Liver (tissue), 9 donors: ENCODE data around the gene ENTR1. TPM values are rescaled to one million over a fixed set of nuclear protein-coding genes. Genes with fewer than 3 reads are reported as not detected.

Experiments
- DNase-seq: peaks from one replicate; pipeline ENCODE4 v3.0.0-alpha.2; 2017; ENCODE audit warnings: low spot score
- H3K27ac ChIP-seq, 2 donors: one replicate each; pipeline ENCODE4 v1.7.0; 2013; ENCODE audit warnings: inconsistent platforms in 2 of 2, low read length in 2 of 2, control low read depth in 1 of 2, low read depth in 1 of 2, mild to moderate bottlenecking in 1 of 2
- H3K27me3 ChIP-seq, 4 donors: one replicate each; pipeline versions ENCODE4 v1.6.1 to v1.7.0; 2013; ENCODE audit warnings: low read length in 3 of 4, inconsistent platforms in 1 of 4, mild to moderate bottlenecking in 1 of 4, moderate library complexity in 1 of 4; ENCODE audit not compliant: control insufficient read depth in 4 of 4, insufficient read depth in 4 of 4
- H3K36me3 ChIP-seq, 4 donors: one replicate each; pipeline versions ENCODE4 v1.6.1 to v1.7.0; 2013; ENCODE audit warnings: low read length in 3 of 4, mild to moderate bottlenecking in 3 of 4, low read depth in 1 of 4, moderate library complexity in 1 of 4; ENCODE audit not compliant: control insufficient read depth in 4 of 4, insufficient read depth in 3 of 4
- H3K4me1 ChIP-seq, 4 donors: one replicate each; pipeline versions ENCODE4 v1.6.1 to v1.7.0; 2013; ENCODE audit warnings: low read length in 3 of 4, mild to moderate bottlenecking in 3 of 4, moderate library complexity in 1 of 4; ENCODE audit not compliant: control insufficient read depth in 4 of 4, insufficient read depth in 4 of 4
- H3K4me3 ChIP-seq, 3 donors: one replicate each; pipeline versions ENCODE4 v1.6.1 to v1.7.0; 2013; ENCODE audit warnings: low read length in 3 of 3, control low read depth in 1 of 3, low read depth in 1 of 3, mild to moderate bottlenecking in 1 of 3
- H3K9ac ChIP-seq, 2 donors: one replicate each; pipeline ENCODE4 v1.7.0; 2013; ENCODE audit warnings: low read length in 2 of 2, mild to moderate bottlenecking in 2 of 2, moderate library complexity in 2 of 2, control low read depth in 1 of 2, low read depth in 1 of 2
- H3K9me3 ChIP-seq, 4 donors: one replicate each; pipeline versions ENCODE4 v1.6.1 to v1.7.0; 2013; ENCODE audit warnings: low read length in 3 of 4; ENCODE audit not compliant: control insufficient read depth in 4 of 4
- CTCF ChIP-seq: fragments of 150-350 bp; IDR thresholded peaks from 2 replicates; pipeline ENCODE4 v1.5.1; 2017; ENCODE audit warnings: improper control_type of control experiment, low read depth, low read length; ENCODE audit not compliant: missing input control
- EGR1 ChIP-seq, 2 donors: IDR thresholded peaks; 2 replicates each; pipeline ENCODE4 v1.6.1; 2016 to 2018; ENCODE audit warnings: antibody characterized with exemption in 2 of 2, low read depth in 2 of 2
- FOXA1 ChIP-seq: IDR thresholded peaks from 2 replicates; pipeline ENCODE4 v1.6.1; 2016; ENCODE audit warnings: antibody characterized with exemption
- GABPA ChIP-seq, 2 donors: IDR thresholded peaks in 1 of 2; conservative IDR thresholded peaks in 1 of 2; 2 replicates each; pipeline ENCODE4 v1.6.1; 2016; ENCODE audit warnings: antibody characterized with exemption in 2 of 2, mild to moderate bottlenecking in 1 of 2, moderate library complexity in 1 of 2
- HNF4A ChIP-seq, 2 donors: conservative IDR thresholded peaks; 2 replicates each; pipeline ENCODE4 v1.6.1; 2016; ENCODE audit warnings: antibody characterized with exemption in 2 of 2, mild to moderate bottlenecking in 2 of 2
- JUND ChIP-seq, 2 donors: IDR thresholded peaks; 2 replicates each; pipeline ENCODE4 v1.6.1; 2016; ENCODE audit warnings: antibody characterized with exemption in 2 of 2
- NR2F2 ChIP-seq: IDR thresholded peaks from 2 replicates; pipeline ENCODE4 v1.6.1; 2016; ENCODE audit warnings: antibody characterized with exemption
- RAD21 ChIP-seq, 2 donors: IDR thresholded peaks; 2 replicates each; pipeline ENCODE4 v1.6.1; 2016; ENCODE audit warnings: antibody characterized with exemption in 2 of 2, mild to moderate bottlenecking in 2 of 2
- RXRA ChIP-seq, 2 donors: IDR thresholded peaks; 2 replicates each; pipeline ENCODE4 v1.6.1; 2017 to 2018; ENCODE audit warnings: antibody characterized with exemption in 2 of 2, mild to moderate bottlenecking in 1 of 2
- TAF1 ChIP-seq: conservative IDR thresholded peaks from 2 replicates; pipeline ENCODE4 v1.6.1; 2016; ENCODE audit warnings: antibody characterized with exemption, mild to moderate bottlenecking
- YY1 ChIP-seq: IDR thresholded peaks from 2 replicates; pipeline ENCODE4 v1.6.1; 2016; ENCODE audit warnings: antibody characterized with exemption, mild to moderate bottlenecking
- ZBTB33 ChIP-seq: IDR thresholded peaks from 2 replicates; pipeline ENCODE4 v1.6.1; 2016; ENCODE audit warnings: antibody characterized with exemption
- WGBS: extraction: QIAGEN DNeasy Blood & Tissue Kit; methylation state at CpG from one replicate; pipeline ENCODE4 v1.1.7; 2013; 5-methylcytosine and 5-hydroxymethylcytosine counted together
- polyA plus RNA-seq, 2 donors: library from polyadenylated mRNA; stranded (reverse) in 1 of 2; unstranded in 1 of 2; fragments of 200-250 nt in 1 of 2; fragments of >200 nt in 1 of 2; fragmentation: Nextera tagmentation in 1 of 2; extraction: Ambion mirVana in 1 of 2; gene quantifications; one replicate each; pipeline versions ENCODE4 v1.2.1 to v1.2.3, GENCODE V29; 2013 to 2015
- total RNA-seq, 2 donors: library from RNA; depleted of rRNA; stranded (reverse); fragments of >200 nt; gene quantifications; one replicate each; pipeline ENCODE4 v1.2.3, GENCODE V29; 2014
- TF ChIP-seq, protein P1 (sequence below): IDR thresholded peaks from 2 replicates; pipeline ENCODE4 v1.6.1; 2016; ENCODE audit warnings: antibody characterized with exemption, mild to moderate bottlenecking
- donor health status: healthy.
- donor health status: healthy.
- donor health status: healthy.
- donor health status: healthy.
- donor health status: healthy.

Gene ENTR1
- total and polyA plus RNA-seq, 4 donors, result 11.0 to 28.1 (median 19.1) TPM

- TF ChIP-seq YY1, result no peak
- no peak for TF ChIP-seq FOXA1
- no peak for TF ChIP-seq JUND (IDR thresholded peaks at IDR 0.05)
- TF ChIP-seq EGR1 (IDR thresholded peaks at IDR 0.05; ENCODE audit: low read depth in 2 of 2), result no peak
- no peak for TF ChIP-seq HNF4A (conservative IDR thresholded peaks at IDR 0.05)
- TF ChIP-seq GABPA (IDR thresholded peaks at IDR 0.05 in 1 of 2, conservative IDR thresholded peaks at IDR 0.05 in 1 of 2), result no peak
- no peak for TF ChIP-seq TAF1
- no peak for TF ChIP-seq ZBTB33
Observed at GRCh38 chr9:136422876-136423275, 12.5 kb upstream of the ENTR1 start (continued).

GRCh38 chr9:136421791-136422190, 11.4 kb upstream of the ENTR1 start:
- peaks cover 2 to 13% (median 7%) of the 10 kb centered on the region in 4 donors for H3K4me1 ChIP-seq
- no peak overlapping the region for H3K27ac ChIP-seq
- TF ChIP-seq CTCF, result no peak
- no peak for TF ChIP-seq NR2F2
- no peak for TF ChIP-seq RAD21 (IDR thresholded peaks at IDR 0.05)
- TF ChIP-seq GABPA (IDR thresholded peaks at IDR 0.05 in 1 of 2, conservative IDR thresholded peaks at IDR 0.05 in 1 of 2), result no peak
- no peak for TF ChIP-seq HNF4A (conservative IDR thresholded peaks at IDR 0.05)
- no peak for TF ChIP-seq RXRA (IDR thresholded peaks at IDR 0.05)
- TF ChIP-seq, protein P1, sequence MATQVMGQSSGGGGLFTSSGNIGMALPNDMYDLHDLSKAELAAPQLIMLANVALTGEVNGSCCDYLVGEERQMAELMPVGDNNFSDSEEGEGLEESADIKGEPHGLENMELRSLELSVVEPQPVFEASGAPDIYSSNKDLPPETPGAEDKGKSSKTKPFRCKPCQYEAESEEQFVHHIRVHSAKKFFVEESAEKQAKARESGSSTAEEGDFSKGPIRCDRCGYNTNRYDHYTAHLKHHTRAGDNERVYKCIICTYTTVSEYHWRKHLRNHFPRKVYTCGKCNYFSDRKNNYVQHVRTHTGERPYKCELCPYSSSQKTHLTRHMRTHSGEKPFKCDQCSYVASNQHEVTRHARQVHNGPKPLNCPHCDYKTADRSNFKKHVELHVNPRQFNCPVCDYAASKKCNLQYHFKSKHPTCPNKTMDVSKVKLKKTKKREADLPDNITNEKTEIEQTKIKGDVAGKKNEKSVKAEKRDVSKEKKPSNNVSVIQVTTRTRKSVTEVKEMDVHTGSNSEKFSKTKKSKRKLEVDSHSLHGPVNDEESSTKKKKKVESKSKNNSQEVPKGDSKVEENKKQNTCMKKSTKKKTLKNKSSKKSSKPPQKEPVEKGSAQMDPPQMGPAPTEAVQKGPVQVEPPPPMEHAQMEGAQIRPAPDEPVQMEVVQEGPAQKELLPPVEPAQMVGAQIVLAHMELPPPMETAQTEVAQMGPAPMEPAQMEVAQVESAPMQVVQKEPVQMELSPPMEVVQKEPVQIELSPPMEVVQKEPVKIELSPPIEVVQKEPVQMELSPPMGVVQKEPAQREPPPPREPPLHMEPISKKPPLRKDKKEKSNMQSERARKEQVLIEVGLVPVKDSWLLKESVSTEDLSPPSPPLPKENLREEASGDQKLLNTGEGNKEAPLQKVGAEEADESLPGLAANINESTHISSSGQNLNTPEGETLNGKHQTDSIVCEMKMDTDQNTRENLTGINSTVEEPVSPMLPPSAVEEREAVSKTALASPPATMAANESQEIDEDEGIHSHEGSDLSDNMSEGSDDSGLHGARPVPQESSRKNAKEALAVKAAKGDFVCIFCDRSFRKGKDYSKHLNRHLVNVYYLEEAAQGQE, result no peak
- H3K9me3 ChIP-seq, result no peaks in the 10 kb centered on the region
- no peak overlapping the region for H3K4me3 ChIP-seq
- no peak for DNase-seq
- H3K9ac ChIP-seq, result no peak overlapping the region
- peaks cover 18 to 68% (median 40%) of the 10 kb centered on the region in 4 donors for H3K36me3 ChIP-seq
- H3K27me3 ChIP-seq, result no peaks in the 10 kb centered on the region
- WGBS, result 94% methylated on average over 21 of the region's 21 CpGs

GRCh38 chr9:136419092-136419420, 8.6 kb upstream of the ENTR1 start:
- H3K4me1 ChIP-seq, result peaks cover 2 to 13% (median 7%) of the 10 kb centered on the region in 4 donors
- H3K9me3 ChIP-seq, result no peaks in the 10 kb centered on the region
- no peak for DNase-seq
- no peak overlapping the region for H3K4me3 ChIP-seq
- H3K9ac ChIP-seq, result peak overlapping the region in 1 of 2 donors; percentile 49
- H3K27ac ChIP-seq, result peak overlapping the region; percentile 83 to 93
- TF ChIP-seq TAF1, result no peak
- TF ChIP-seq EGR1 (IDR thresholded peaks at IDR 0.05; ENCODE audit: low read depth in 2 of 2), result no peak
- TF ChIP-seq YY1, result no peak
- peaks cover 18 to 80% (median 48%) of the 10 kb centered on the region in 4 donors for H3K36me3 ChIP-seq
- WGBS, result 96% methylated on average over 12 of the region's 12 CpGs
- H3K27me3 ChIP-seq, result no peaks in the 10 kb centered on the region
